ENCODE results near the gene NKIRAS1.
"Not testable (repeated sequence)": the region's sequence is repeated elsewhere in the genome, so short reads cannot be mapped to it uniquely, and the experiment has no call there.

Gene NKIRAS1

GRCh38 chr3:23869977-23870662 is 46.7 kb downstream of the NKIRAS1 start:
- no peak for DNase-seq (ENCODE audit: low spot score)

- DNase-seq (ENCODE audit: low spot score), result no peak
Observed at GRCh38 chr3:23867838-23868237, 49.0 kb downstream of the NKIRAS1 start.

- DNase-seq (ENCODE audit: low spot score), result no peak
Observed at GRCh38 chr3:23867400-23867799, 49.4 kb downstream of the NKIRAS1 start.

- no peak for DNase-seq (ENCODE audit: low spot score)
Observed at GRCh38 chr3:23865595-23866396, 51.0 kb downstream of the NKIRAS1 start.

- no peak for DNase-seq (ENCODE audit: low spot score)
Observed at GRCh38 chr3:23864931-23865330, 51.9 kb downstream of the NKIRAS1 start.

- DNase-seq (ENCODE audit: low spot score), result no peak
Observed at GRCh38 chr3:23863060-23863459, 53.7 kb downstream of the NKIRAS1 start.

GRCh38 chr3:23861689-23862088 is 55.1 kb downstream of the NKIRAS1 start:
- no peak for DNase-seq (ENCODE audit: low spot score)

- DNase-seq (ENCODE audit: low spot score), result no peak
Observed at GRCh38 chr3:23859839-23860382, 56.9 kb downstream of the NKIRAS1 start.

- no peak for DNase-seq (ENCODE audit: low spot score)
Observed at GRCh38 chr3:23859012-23859743, 57.6 kb downstream of the NKIRAS1 start.

- no peak for DNase-seq (ENCODE audit: low spot score)
Observed at GRCh38 chr3:23856286-23856685, 60.5 kb downstream of the NKIRAS1 start.

GRCh38 chr3:23849462-23849861 is 67.3 kb downstream of the NKIRAS1 start:
- DNase-seq (ENCODE audit: low spot score), result not testable (repeated sequence)

GRCh38 chr3:23845326-23846216 is 71.2 kb downstream of the NKIRAS1 start:
- no peak for DNase-seq (ENCODE audit: low spot score)

- DNase-seq (ENCODE audit: low spot score), result no peak
Observed at GRCh38 chr3:23843869-23844268, 72.9 kb downstream of the NKIRAS1 start.

All from SW480 (cell line).